NCI-H2227 treated with DMSO at 0.1 percent for 48 hours (cell line): ENCODE results near the gene MALRD1.
"Not testable (repeated sequence)": the region's sequence is repeated elsewhere in the genome, so short reads cannot be mapped to it uniquely, and the experiment has no call there.

Experiments used
- DNase-seq: peaks from one replicate; lab custom pipeline; 2025; lab: John Stamatoyannopoulos, UW

The MALRD1 gene

DNA sequence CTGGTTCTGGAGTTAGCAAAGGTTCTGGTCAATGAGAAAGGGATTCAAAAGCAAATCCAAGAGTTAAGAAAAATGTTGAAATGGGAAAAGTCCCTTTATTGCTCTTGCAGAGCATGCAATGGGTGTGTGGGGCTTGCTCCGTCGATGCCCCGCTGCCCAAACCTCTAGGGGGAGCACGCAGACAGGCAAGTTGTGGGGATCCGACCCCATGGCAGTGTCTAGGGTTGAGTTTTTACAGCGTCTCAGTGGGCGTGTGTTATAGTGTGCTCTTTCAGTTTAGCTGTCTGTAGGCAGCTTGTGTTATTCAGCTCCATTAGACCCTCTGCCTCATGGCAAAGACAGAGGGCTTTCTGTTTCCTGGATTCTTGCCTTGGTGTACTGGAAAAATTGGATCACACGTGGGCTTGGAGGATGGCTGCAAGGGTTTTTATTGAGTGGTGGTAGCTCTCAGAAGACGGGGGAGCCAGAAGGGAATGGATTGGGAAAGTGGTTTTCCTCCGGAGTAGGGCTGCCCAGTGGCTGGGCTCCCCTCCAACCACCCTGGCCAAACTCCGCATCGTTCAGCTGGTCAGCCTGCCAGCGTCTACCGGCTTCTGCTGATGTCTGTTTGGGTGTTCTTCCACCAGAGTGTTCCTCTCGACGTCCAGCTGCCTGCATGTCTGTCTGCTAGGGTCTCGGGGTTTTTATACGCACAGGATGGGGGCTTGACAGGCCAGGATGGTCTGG is 665.4 kb downstream of the MALRD1 start:
- DNase-seq: no peak

DNA sequence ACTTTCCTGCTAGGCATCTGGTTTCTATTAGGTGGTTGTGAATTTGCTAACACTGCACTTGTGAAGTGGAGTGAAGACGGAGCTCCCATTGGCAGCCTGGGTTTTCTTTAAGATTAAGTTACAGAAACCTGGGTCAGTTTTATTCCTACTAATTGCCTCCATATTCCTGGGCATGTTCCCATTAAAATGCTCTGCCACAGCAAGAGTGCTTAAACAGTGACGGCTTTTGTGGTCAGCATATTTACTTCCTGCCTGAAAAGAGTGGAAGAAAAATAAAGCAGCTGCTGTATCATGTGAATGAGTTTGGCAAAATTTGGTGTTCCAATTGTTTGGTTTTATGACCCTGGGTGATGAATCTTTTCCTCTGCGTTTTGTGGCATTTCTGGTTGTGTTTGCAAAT is 670.7 kb downstream of the MALRD1 start:
- DNase-seq: no peak

DNA sequence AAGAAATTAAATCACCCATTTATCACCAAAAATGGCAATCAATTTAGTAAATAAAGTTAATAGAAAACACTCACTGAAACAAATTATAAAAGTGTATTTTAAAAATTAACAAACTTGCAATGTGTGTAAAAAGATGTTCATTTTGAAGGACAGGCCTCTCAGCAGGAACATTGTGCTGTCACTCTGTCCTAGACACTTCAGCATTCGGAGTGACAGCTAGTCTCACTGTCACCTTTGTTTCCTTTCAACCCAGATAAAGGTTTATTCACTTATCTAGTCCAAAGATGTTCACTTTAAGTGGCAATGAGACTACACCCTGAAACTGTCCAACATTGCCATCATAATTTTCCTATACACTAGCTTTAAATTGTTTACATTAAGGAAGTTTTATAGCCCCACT is 675.7 kb downstream of the MALRD1 start:
- no peak for DNase-seq

DNA sequence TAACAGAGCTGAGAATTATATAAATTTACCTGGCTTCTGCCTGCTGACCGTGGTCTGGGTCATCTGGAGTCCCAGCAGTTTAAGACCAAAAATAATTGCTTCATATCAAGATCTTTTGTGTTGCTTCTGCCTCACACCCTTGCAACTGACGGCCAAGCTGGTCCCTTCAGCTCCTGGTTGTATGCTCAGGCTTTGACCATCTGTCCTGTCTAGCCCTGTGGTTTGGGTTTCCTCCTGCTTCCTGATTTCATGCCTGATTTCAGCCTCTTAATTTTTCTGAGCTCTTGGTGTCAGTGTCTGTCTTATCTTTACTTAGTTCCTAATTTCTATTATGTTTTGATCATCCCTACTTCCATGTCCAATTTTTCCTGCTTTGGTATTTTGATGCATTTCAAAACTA is 679.8 kb downstream of the MALRD1 start:
- DNase-seq: no peak

DNA sequence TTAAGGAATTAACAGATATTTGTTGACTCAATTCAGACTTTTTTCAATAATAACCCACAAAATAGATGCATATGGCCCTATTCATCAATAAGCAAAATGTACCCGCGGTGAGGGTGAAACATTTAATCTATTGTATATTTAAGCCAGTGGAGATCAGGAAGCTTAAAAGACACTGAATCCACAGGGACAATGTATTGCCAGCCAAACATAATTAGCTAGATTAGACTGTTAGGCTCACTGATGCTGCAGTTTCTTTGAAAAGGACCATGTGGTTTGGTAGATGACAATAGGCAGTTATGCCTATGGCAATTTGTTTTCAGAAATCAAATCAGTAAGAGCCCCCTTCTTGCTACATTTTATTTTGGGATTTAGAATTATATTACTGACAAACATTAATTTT is 680.4 kb downstream of the MALRD1 start:
- DNase-seq: no peak

DNA sequence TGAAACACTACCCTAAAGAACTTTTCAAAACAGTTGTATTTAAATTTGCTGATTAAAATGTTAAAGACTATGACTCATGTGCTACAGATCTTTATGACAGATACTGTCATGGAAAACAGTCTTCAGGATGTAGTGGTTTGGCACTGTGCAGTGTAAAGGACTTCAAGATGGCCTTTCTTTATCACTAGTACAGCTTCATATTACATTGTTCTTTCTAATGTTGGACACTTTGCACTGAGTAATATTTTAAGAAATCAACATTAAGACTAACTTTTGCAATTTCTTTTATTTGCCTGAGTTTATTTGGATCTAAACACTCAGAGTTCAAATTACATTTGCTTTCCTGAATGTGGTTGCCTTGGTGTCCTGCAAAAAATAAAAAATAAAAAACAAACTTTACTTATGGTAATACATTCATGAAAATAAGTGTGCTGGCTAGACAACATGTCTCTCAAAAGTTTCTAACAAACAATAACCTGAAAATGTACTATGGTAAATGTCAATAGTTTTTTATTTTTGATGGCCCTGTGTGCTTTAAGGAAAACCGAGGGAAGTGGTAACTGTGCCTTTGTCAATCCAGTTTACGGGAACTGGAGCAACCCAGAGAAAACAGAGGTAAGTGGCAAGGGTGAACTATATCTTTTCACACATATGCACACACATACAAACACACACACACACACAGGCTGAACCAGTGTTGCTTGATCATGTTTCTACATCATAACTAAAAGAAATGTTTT is 681.7 kb downstream of the MALRD1 start:
- no peak for DNase-seq

DNA sequence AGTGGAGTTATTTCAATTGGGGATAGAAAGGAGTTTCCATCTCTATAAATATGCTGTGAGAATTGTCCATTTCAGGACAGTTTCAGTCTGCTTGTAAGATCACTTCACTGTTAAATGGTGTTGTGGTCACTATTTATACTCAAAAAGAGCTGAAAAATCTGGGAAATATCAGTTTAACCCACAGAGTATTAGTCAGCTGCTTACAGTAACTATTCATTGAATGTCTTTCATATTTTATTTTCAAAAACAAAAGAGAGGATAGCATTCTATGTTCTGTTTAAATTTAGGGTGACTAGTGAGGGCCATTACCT is 682.3 kb downstream of the MALRD1 start:
- DNase-seq: no peak

DNA sequence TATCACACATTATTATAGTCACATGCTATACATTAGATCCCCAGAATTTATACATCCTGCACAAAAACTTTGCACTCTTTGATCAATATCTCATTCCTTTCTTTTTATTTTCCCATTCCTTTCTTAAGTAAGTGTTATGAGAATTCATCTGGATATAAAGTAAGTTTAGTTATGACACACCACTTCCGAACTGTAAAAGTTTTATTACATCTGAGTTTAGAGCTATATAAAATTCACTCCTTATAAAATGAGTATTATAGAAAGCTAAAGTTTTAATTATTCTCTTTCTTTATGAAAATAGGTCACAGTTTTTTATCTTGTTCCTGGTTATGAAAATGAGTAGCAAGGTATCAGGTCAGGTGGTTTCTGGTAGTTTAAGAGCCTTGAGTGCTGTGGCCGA is 683.0 kb downstream of the MALRD1 start:
- DNase-seq: no peak

DNA sequence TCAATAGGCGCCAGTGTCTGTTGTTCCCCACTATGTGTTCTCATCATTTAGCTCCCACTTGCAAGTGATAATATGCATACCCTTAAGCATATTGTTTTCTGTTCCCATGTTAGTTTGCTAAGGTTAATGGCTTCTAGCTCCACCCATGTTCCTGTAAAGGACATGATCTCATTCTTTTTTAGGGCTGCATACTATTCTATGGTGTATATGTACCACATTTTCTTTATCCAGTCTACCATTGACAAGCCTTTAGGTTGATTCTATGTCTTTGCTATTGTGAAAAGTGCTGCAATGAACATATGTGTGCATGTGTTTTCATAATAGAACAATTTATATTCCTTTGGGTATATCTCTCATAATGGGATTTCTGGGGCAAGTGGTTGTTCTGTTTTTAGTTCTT is 689.8 kb downstream of the MALRD1 start:
- no peak for DNase-seq

DNA sequence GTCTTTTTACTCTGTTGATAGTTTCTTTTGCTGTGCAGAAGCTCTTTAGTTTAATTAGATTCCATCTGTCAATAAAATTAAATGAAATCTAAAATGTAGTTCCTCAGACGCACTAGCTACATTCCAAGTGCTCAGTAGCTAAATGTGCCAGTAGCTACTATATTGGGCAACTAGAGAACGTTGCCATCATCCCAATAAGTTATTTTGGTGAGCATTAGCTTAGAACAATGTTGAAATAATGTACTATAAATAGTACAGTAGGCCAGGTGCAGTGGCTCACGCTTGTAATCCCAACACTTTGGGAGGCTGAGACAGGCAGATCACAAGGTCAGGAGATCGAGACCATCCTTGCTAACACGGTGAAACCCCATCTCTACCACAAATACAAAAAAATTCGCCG is 690.6 kb downstream of the MALRD1 start:
- DNase-seq: not testable (repeated sequence)

DNA sequence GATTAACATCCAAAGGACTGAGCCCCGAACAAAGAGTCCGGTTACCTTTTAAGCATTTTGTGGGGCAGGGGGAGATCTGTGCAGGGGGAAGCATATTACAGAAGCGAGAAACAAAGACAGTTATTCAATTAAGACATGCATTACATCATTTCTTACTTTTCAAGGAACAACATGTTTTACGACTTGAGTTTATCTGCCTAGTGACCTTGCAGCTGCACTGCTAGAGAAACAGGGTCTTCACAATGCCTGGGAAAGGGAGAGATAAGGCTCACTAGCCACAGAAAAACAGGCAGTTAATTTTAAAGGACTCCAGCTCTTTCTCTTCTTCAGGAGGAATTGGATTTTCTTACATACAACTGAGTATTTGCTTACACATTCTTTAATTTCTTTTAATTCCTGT is 693.5 kb downstream of the MALRD1 start:
- not testable (repeated sequence) for DNase-seq

DNA sequence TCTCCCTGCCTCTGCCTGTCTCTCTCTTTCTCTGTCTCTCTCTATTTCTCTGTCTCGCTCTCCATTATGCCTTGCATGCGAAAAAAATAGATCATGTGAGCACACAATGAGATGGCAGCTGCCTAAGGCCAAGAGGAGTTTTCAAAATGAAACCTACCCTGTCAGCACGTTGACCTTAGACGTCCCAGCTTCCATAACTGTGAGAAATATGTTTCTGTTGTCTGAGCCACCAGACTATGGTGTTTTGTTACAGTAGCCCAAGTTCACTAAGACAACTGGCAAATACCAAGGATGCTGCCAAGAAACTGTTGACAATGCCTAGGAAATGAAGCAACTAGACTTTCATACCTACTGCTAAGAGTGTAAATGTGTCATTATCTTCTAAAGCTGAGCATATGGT is 697.1 kb downstream of the MALRD1 start:
- no peak for DNase-seq

DNA sequence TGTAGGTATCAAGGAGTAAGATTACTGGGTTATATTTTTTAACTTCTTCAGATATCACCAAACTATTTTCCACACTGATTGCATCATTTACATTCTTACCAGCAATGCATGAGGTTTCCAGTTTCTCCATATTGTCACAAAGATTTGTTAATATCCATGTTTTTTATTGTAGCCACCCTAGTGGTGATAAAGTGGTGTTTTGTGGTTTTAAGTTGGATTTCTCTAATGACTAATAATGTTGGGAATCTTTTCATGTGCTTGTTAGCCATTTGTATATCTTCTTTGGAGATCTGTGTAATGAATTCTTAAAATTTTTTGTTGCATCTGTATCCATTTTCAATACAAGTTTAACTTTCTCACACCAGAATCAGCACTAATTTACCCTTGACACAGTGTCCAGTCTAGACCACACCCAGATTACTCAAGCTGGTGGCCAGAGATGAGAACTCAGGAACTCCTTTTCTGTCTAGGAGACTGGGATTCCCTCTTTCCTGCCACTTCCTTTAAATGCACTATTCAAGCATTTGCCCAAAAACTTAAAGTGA is 700.7 kb downstream of the MALRD1 start:
- no peak for DNase-seq

DNA sequence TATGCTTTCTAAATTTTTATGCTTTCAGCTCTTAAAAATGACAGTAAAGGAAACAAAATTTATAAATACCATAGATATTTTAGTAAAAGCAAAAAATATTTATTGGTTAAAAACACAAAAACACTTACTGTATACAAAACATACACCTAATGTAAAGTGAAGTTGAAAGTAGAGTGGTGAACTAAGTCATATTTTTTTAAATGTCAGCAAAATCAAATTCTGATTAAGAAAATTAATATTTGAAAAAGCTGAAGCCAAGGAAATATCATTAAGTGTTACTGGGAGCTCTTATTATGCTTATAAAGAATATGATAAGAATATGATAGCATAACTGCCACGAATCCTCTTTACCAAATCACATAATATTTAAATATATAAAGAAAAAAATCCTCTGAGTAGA is 702.4 kb downstream of the MALRD1 start:
- DNase-seq: no peak

DNA sequence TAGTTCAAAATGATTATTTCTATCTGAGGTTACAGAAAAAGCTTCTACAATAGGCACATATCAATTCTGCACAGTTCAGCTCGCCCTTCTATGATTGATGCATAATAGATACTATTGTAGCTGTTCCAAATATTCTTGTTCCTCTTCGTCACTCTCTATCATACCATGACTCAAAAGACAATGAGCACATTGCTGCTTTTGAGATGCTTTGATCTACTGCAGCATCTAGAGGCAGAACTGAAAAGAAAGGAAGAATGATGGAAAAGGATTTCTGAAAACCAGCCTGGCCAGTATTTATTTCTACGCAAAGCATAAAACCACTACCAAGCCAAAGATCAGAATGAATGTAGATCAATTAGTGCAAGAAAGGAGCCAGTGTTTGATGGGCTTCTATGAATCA is 708.3 kb downstream of the MALRD1 start:
- DNase-seq: no peak

DNA sequence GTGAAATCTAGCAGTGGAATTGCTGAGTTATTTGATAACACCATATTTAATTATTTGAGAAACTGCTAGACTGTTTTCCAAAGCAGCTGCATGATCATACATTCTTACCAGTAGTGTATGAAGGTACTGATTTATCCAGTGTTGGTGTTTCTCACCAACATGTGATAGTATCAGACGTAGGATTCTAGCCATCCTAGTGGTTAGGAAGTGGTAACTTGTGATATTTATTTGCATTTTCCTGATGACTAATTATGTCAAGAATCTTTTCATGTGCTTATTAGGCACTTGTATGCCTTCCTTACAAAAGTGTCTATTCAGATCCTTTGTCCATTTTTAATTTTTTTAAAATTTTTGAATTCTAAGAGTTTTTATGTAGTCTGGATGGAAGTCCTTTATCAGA is 713.4 kb downstream of the MALRD1 start:
- DNase-seq: no peak

DNA sequence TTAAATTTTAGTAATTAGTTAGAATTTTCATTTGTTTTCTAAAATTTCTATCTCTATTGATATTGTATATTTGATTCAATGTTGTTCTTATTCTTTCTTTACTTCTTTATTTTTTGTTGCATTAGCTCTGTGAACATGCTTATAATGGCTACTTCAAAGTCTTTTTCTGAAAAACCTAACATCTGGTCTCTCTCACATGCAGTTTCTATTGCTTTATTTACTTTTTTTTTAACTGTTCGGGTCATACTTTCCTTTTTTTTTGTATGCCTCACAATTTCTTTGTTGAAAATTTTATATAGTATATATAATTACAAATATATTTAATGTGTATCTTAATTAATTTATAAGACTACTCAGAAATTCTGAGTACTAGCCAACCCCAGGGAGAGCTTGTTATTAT is 715.5 kb downstream of the MALRD1 start:
- DNase-seq: no peak

DNA sequence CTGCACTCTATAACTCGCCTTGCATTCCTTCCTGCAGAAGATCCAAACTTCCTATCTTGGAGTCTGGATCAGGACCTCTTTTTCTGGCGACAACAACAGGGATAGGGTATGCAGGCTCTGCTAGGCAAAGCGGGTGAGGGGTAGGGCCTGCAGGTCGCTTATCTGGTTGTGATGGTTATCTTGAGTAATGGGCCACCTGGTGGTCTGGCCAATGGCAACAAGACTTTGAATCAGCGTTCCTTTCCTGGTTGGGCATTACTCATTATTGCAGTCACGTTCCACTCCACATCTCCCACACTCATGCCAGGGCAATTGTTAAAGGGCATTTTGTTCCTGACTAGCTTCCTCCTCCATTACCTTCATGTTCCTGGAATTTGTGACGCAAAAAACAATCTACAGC is 719.3 kb downstream of the MALRD1 start:
- no peak for DNase-seq

DNA sequence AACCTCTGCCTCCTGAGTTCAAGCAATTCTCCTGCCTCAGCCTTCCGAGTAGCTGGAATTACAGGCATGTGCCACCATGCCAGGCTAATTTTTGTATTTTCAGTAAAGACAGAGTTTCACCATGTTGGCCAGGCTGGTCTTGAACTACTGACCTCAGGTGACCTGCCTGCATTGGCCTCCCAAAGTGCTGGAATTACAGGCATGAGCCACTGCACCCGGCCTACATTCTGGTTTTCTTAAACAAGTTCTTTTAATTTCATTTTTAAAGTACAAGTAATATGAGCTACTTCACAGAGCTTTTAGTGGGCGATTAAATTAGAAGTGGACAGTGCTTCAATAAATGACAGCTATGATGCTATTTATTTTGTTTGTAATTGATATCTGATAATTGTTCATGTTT is 721.2 kb downstream of the MALRD1 start:
- DNase-seq: not testable (repeated sequence)

DNA sequence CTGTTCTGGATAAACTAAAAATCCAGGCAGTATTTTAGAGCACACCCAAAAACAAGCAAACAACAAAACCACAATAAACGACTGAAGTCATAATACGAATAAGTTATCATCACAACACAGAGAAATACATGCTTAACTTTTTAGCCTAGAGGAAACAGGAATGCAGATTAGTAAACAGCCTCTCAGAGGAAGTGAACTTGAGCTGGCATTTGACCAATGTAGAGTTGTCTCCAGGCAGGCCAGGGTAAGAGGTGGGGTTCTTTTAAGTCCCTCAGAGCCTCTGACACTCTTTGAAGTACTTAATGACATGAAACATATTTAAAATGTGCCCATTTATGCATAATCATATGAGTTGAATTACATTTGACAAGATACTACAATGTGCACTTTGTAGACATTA is 724.4 kb downstream of the MALRD1 start:
- no peak for DNase-seq

DNA sequence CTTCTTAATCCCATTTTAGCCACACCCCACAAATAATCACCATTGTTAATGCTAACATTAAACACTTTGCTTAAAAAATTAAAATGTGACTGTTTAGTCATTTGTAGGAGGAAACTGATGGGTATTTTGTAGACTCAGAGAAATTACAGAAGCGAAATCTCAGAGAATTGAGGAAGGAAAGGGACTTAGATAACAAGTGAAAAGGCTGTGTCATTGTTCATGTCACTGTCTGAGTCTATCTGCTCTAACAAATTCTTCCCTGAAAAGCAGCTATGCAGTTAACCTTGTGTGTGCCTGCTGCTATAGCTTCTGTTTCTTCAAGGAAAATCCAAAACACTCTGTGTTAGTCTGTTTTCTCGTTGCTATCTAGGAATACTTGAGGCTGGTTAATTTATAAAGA is 726.7 kb downstream of the MALRD1 start:
- no peak for DNase-seq

DNA sequence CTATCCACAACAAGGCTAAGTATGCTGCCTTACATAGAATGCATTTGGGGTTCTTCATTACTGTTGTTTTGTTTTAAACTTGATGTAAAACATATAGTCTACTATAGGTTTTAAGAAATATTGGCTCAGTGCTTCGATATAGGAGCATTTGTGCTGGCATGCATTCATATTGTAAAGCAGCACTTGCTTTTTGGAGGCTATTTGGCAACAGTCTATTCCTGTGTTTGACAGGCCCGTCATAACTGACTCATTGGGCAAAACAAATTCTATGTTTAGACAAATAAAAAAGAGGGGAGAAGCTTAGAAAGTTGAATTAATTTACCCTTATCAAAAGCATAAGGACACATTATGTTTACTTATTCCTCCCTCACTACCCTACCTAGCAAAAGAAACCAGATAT is 729.2 kb downstream of the MALRD1 start:
- no peak for DNase-seq

DNA sequence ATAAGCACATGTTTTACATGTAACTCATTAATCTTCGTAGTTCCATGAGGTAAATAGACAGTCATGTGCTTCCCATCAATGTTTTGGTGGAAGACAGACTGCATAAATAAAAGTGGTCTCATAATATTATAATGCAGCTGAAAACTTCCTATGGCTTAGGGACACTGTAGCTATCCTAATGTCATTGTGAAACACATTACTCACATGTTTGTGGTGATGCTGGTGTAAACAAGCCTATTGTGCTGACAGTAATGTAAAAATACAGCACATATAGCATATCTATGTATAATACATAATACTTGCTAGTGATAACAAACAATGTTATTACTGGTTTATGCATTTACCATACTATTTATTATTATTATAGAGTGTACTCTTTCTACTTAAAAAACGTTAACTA is 730.4 kb downstream of the MALRD1 start:
- DNase-seq: no peak
